NCI-H226 (cell line): ENCODE measurements around the gene MPV17L2.
"Not testable (repeated sequence)": the region's sequence is repeated elsewhere in the genome, so short reads cannot be mapped to it uniquely, and the experiment has no call there.

Experiments used
- DNase-seq: peaks from one replicate; pipeline ENCODE4 v3.0.0-alpha.2; 2015

MPV17L2 gene

DNA sequence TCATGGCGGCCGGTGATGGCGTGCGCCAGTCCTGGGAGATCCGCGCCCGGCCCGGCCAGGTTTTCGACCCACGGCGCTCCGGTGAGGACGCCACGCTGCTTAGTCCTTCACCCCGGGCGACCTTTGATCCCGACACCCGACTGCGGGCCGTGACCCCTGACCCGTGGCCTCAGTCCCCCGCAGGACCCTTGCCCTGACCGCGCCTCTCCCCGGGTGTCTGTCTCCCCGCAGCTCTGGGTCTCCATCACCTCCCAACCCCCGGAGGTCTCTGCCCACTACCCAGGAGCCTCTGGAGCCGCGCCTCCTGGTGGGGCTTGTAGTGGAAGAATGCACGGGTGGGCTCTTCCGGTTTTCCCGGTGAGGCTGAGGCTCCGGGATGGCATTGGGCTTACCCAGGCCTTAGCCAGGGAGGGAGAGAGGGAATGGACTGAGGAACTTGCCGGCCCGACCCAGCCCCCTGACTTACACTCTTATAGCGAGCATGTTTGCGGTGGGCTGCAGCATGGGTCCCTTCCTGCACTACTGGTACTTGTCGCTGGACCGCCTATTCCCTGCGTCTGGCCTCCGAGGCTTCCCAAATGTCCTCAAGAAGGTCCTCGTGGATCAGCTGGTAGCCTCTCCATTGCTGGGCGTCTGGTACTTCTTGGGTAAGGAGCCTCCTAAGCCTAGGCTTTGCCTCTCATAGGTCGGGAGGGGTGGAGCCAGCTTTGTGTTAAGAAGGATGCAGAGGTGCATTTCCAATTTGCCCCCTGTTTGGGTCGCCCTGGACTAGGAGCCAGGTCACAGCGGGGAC, 566 bp downstream of the MPV17L2 start:
- no peak for DNase-seq

DNA sequence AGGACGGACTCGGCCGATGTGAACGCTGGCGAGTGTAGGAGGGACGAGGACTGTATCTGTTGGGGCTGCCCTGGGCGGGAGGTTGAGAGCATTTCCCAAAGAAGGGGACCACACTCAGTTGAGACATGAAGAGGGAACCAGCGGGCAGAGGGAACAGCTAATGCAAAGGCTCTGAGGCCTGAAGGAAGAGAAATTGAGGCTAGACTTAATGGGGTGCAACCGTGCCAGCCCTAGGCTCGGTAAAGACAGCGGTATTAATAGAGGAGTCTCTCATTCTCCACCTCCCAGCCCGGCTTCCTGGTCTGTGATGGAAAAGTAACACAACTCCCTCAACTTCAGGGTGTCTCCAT, 1.1 kb downstream of the MPV17L2 start:
- no peak for DNase-seq

DNA sequence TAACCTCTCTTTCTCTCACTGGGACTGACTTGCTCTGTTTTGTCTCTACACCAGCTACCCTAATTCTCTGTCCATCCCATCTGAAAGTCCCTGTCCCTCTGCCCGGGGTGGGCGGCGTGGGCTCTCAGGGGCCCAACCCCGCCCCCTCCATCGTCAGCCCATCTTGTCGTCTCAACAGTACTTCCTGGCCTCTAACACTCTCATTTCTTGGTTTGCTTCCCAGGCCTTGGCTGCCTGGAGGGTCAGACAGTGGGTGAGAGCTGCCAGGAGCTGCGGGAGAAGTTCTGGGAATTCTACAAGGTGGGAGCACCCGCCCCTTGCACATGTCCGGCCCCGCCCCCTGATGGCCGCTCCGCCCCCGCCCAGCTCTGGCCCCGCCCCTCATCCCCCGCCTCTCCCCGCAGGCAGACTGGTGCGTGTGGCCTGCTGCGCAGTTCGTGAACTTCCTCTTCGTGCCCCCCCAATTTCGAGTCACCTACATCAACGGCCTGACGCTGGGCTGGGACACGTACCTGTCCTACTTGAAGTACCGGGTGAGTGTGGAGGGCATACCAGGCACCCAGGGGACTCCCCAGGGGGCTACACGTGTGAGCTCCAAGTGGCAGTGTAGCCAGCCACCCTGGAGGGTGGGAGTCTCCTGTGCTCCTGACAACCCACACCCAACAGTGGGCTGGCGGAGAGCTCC, 1.7 kb downstream of the MPV17L2 start:
- peak; percentile 76 for DNase-seq

DNA sequence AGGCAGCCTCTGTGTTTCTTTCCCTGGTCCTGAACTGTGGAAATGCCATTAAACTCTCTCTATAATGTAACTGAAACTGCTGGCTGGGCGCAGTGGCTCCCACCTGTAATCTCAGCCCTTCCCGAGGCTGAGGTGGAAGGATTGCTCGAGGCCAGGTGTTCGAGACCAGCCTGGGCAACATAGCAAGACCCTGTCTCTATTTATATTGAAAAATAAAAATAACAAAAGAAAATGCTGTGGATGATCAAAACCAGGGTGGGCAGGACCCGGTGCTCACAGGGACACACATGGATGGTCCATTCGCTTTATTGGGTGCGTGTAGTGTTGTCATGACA, 3.5 kb downstream of the MPV17L2 start:
- no peak for DNase-seq

DNA sequence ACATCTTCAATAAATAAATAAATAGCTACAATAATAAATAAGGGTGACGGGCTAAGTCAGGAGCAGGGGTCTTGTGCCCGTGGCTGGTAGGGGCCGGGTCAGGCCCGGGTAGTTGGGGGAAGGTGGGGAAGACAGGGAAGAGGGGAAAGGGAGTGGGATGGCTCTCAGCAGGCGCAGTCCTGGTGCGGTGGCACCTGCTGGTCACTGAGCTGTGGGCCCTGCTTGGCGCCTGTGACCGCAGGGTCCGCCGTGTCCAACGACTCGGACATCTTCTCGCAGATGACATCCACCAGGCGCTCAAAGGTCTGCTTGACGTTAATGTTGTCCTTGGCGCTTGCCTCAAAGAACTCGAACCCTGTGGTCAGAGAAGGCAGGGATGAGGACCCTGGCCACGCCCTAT, 4.3 kb downstream of the MPV17L2 start:
- no peak for DNase-seq

DNA sequence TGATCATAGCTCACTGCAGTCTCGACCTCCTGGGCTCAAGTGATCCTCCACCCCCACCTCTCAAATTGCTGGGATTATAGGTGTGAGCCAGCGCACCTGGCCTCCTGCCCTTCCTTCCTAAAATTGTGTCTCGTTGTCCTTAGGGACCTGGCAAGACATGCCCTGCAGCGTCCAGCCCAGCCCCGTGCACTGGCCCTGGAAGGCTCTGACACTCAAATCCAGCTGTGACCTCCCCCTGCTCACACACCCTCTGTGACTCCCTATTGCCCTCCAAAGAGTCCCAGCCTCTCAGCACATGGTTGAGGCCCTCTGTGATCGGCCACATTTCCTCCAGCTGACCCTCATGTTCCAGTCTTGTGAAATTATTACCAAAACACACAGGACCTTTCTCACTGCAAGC, 4.9 kb downstream of the MPV17L2 start:
- no peak for DNase-seq

DNA sequence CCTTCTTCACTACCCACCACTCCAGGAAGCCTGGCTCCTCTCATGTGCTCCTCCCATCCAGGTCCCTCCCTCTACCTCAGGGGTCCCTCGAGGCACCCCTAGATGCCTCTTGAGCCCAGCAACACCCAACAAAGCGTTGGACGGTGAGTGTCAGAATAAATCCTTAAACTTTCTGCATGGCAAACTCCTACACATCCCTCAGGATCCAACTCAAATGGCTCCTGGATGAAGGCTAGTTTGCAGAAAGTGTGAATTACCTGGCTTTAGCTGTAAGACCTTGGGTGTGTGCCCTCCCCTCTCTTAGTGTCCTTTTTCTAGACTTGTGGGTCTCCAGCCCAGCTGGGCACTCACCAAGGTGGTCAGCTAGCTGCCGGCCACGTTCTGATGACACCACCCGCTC, 5.4 kb downstream of the MPV17L2 start:
- no peak for DNase-seq

DNA sequence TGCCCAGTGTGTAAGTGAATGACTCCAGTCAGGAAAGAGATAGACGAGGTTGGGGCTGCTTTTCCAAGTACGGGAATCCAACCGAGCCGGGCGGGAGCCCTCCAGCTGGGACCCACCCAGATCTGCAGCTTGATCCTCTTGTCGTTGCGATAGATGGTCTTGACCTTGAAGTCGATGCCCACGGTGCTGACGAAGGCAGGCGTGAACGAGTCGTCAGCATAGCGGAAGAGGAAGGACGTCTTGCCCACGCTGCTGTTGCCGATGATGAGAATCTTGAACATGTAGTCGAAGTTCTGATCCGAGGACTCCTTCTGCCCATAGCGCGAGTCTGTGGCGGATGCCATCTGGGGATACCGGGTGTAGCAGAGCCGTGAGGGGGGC, 9.4 kb downstream of the MPV17L2 start:
- DNase-seq = no peak

DNA sequence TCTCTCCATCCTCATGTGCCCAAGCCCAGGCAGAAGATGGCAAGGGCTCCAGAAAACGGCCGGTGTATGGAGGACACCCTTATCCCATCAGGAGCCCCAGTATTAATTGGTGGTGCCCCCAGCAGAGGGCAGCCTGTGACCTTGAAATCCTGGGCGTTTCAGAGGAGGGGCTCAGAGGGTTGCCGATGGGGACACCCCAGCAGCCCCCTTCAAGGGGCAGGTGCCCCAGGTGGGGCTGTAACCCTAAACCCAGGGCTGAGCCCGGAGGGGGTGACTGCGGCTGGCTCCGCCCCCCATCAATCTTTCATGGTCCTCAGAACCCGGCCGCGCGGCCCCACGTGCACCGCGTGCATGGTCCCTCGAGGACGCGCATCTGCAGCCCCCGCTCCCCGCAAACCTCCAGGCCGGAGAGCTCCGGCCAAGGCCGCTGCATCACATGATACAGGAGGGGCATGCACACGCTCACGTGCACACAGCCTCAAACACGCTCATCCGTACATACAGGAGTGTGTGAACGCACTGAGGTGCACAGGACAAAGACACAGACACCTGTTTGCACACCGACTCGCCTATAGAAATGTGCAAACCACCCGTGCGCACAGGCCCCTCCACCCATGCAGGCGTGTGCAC, 9.9 kb downstream of the MPV17L2 start:
- no peak for DNase-seq

DNA sequence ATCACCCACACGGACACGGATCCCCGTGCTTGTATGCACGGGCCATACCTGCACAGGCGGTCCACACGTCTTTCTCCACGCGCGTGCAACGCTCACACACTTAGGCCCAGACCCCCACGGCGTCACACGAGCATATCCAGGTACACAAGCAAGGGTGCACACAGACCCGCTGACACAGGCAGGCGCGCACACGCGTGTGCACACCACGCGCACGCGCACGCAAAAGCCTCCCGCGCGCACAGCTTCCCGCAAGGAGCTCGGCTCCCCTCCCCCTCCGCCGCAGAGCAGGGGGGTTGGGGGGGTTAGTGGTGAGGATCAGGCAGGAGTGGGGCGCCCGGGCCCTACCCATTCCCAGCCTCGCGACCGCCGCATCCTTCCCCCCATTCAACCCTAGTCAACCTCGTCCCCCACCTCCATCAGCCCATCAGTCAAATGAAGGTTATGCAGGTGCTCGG, 10.4 kb downstream of the MPV17L2 start:
- no peak for DNase-seq

DNA sequence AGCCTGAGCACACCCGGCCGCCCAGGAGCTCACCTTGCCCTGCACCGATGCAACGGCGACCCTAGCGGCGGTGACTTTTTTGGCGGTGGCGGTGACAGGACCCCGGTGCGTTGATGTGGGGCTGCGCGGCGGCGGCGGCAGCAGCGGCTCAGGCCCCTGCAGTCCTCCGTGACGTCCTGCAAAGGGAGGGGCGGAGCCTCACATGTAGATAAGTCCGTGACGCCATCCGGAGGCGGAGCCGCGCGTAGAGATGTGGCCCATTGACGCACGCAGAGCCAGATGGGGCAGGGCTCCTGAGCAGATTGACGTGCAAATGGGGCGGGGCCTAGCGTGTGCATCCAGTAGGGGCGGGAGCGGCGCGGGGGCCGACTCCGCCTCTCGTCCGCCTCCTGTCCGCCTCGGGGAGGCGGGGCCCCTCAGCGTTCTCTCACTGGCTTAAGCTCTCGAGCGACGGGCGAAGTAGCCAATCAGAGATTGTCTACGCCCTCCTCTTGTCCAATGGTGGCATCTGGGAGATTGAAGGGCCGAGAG, 10.9 kb downstream of the MPV17L2 start, which contains the start of gene RAB3A:
RAB3A (minus strand) TSS at position 180 of the 531 bp plus-strand sequence. CDS start 1,302 bp downstream, outside the sequence.
- peak; percentile 100 for DNase-seq

DNA sequence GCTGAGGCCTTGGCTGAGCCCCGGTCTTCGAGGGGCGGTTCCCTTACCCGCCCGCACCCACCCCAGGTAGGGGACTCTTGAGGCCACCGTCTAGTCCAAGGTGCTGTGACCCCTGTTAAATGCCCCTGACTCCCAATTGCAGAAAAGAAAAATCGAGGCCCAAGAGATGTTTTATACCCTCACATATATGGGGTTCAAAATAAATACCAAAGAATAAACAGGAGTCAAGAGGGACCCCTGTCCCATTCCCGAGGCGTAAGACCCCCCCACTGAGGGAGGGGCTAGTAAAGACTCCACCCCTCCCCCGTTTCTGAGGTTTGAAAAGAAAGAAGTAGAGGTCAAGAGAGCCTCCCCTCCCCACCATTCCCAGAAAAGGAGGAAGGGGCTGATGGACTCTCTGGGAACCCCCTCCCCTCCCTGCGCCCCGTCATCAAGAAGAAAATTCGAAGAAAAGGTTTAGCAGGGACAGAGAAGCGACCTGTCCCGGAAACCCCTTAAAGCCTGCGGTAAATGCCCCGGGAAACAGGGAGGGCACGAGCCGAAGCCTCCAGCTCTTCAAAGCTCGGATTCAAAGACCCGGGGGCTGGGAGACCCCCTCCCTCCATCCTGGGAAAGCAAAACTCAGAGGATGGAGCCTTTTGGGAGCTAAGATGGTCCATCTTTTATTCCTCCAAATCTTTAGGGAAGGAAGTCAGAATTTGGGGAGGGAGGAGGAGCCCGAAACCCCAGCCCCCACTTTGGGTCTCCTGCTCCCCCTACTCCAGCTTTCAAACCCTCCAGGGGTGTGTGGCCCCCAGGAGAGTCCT, 11.6 kb downstream of the MPV17L2 start:
- DNase-seq = no peak

DNA sequence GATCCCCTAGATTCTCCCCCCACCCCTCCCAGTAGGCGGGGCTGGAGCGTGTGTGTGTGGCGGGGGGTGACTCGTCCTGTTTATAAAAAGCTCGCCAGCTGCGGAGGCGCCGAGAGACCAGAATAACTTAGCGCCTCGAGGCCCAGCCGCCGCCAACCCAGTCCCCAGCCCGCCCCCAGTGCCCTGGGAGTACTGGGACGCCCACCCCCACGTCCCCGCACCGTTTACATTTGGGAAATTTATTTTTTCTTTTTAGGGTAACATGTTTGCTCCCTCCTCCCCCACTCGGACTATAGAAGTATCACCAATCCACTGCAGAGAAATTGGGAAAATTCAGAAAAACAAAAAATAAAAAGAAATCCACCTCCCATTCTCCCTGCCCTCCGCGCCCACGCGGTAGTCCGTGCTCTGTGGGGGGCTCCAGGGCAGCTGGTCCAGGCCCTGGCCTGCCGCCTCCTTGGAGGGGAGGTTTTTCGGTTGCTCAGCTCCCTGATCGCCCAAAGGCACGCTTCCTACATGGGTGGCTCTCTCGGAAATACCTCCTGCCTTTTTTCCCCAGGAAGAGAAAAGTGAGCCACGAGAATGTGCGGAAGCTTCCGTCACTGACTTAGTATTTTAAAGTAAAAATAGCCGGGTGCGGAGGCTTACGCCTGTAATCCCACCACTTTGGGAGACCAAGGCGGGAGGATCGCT, 12.3 kb downstream of the MPV17L2 start:
- DNase-seq = peak; percentile 21

DNA sequence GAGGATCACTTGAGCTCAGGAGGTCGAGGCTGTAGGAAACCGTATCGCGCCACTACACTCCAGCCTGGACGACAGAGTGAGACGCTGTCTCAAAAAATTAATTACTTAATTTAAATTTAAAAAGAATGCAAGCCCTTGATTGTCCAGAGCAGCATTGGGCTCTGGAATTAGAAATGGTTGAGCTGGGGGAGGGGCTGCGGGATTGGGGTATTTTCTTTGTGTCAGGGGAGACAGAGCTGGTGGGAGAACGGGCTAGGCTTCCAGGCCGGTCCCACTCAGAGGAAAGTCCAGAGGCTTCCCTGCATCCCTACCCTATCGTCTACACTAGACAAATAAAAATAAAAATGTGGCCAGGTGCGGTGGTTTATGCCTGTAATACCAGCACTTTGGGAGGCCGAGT, 13.0 kb downstream of the MPV17L2 start:
- DNase-seq = no peak

DNA sequence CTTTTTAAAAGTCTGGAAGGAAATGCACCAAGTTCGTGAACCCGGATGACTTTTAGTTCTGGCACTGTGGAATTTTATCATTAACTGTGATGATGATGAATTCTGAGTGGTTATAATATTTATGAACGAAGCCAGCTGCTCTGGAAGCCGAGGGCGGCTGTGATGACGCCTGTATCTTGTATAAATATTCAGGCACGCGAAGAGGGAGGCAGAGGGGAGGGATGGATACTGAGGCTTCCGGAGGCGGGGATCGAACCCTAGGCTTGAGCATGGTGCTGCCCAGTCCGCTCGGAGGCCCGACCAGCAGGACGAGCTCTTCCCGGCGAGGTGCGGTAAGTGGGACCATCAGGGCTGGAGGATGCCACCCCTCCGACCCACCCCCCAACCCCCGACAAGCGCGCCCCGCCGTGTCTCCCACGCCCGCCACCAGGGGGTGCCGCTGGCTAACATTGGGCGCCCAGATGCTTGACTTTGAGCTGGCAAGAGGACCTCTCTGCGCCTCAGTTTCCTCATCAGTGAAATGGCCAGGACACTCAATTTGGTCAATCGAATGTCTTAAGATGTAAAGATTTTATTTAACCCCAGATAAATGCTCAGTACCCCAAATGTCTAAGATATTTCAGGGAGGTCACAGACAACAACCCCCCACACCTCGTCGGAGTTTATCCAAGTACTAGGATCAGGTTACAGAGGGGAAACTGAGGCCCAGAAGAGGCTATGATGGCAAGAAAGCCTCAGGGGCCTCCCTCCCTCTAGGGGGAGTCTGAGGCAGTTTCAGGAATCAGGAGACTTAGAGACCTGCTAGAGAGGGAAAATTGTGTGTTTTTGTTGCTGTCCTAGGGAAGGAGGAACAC, 15.3 kb downstream of the MPV17L2 start:
- peak; percentile 80 for DNase-seq

DNA sequence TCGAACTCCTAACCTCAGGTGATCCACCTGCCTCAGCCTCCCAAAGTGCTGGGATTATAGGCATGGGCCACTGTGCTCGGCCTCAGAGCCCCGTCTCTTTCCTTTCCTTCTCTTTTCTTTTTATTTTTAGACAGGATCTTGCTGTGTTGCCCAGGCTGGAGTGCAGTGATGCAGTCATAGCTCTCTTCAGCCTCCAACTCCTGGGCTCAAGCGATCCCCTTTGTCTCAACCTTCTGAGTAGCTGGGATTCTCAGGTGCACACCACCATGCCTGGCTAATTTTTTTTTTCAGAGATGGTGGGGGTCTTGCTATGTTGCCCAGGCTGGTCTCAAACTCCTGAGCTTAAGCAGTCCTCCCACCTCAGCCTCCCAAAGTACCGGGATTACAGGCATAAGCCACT, 16.9 kb downstream of the MPV17L2 start:
- not testable (repeated sequence) for DNase-seq

DNA sequence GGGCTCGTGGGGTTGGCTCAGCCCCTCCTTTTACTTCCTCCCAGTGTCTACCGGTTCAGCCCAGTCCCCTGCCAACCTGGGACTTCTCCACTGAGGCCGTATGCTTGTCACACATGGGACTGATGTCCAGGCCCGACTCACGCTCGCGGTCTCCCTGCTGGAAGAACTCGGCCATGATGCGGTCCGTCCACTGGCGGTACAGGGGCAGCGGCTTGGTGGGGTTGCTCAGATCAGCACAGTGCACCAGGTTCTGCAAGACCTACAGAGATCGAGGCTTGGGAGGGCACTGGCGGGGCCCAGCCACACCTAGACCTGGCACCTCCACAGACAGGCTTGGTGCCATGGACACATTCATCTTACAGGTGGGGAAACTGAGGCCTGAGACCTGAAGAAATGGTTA, 18.7 kb downstream of the MPV17L2 start:
- no peak for DNase-seq

DNA sequence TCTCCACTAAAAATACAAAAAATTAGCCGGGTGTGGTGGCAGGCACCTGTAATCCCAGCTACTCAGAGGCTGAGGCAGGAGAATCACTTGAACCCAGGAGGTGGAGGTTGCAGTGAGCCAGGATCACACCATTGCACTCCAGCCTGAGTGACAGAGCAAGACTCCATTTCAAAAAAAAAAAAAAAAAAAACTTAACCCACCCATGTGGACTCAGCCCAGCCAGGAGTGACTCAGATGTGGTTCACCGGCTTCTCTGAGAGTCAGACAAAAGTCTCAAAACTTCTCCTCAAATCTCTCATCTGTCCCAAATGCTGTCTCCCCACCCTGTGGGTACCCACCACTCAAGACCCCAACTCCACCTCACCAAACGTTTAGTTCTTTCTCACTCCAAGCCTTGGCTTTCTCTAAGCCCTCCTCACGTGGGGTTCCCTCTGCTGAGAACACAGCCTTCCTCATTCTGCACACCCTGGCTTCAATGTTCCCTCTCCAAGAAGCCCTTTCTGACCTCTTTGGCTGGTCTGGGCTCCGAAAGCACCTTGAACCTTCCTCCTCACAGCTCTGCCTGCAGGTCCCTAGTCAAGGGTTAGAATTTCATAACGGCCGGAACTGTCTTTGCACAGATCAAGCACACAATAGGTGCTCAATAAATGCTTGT, 21.9 kb downstream of the MPV17L2 start:
- peak; percentile 38 for DNase-seq

DNA sequence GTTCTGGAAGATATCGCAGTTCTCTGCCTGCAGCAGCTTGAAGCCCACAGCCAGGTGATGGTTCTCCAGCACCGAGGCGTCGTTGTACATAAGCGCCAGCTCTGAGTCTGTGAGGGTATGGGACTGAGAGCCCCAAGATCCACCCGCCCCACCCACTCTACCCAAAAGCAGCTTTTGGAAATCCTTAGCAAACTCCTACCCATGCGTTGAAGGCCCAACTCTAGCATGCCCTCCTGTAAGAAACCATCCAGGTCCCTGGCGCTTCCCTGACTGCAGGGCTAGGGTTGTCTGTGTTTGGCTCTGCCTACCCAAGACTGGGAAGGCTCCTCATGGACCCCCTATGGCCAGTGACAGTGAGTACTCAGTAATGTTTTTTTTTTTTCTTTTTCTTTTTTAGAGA, 23.8 kb downstream of the MPV17L2 start:
- no peak for DNase-seq

DNA sequence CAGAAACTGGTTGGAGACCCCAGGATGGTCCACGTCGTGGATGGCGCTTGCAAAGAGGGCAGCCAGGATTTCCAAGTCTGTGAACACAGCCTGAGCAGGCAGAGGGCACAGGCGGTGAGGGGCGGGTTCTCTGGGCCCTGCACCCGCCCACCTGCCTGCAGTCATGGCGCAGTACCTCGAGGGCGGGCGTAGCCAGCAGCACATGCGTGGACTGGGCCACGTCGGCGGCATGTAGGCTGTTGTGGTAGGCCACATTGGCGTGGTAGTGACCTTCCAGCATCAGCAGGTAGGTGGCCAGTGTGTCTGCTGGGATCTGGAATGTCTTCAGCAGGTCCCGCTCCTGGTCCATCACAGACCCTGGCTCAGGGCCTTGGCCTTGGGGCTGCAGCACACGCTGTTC, 25.1 kb downstream of the MPV17L2 start:
- DNase-seq = no peak

DNA sequence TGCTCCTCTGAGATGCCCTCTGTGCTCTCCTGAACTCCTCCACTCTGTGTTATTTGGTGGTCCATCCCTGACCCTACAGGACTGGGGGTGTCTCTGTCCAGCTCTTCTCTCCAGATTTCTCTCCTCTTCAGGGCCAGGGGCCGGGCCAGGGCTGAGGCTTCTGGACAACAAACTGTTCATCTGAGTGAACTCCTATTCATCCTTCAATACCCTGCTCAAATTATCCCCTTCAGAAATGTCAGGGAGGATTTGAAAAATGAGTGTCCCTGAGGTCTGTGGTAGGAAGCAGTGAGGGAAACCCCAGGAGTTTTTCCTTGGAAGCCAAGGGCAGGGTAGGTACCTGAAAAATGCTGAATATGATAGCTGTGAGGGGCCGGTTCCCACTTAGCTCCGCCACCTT, 25.6 kb downstream of the MPV17L2 start:
- DNase-seq = no peak
